ENCODE measurements around the gene RFTN1.

RFTN1 gene

DNA sequence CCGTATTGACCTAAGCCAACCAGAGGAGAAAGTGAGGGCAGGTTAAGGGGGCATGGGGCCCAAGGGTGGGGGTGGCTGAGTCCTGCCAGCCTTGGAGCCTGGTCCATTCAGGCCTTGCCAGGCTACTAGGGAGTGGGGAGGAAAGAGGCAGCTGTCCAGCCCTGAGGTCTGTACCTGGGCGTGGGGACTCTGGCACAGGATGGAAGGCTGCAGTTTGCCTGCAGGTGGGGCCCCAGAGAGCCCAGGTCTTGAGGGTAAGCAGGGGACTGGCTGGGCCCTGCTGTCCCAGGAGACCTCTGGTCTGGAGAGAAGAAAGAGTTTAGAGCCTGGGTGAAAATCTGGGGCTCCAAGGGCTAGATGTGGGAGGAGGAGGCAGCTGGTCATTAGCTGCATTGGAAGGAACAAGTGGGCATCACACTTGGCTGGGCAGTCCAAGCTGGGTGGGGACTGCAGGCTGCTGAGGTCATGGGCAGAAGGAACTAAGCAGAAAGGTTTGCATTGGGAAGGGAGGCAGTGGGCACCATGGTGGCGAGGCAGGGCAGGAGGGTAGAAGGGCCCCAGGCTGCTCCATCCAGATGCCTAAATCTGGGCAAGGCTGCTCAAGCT, 140.1 kb downstream of the RFTN1 start:
- DNase-seq, result no peak

DNA sequence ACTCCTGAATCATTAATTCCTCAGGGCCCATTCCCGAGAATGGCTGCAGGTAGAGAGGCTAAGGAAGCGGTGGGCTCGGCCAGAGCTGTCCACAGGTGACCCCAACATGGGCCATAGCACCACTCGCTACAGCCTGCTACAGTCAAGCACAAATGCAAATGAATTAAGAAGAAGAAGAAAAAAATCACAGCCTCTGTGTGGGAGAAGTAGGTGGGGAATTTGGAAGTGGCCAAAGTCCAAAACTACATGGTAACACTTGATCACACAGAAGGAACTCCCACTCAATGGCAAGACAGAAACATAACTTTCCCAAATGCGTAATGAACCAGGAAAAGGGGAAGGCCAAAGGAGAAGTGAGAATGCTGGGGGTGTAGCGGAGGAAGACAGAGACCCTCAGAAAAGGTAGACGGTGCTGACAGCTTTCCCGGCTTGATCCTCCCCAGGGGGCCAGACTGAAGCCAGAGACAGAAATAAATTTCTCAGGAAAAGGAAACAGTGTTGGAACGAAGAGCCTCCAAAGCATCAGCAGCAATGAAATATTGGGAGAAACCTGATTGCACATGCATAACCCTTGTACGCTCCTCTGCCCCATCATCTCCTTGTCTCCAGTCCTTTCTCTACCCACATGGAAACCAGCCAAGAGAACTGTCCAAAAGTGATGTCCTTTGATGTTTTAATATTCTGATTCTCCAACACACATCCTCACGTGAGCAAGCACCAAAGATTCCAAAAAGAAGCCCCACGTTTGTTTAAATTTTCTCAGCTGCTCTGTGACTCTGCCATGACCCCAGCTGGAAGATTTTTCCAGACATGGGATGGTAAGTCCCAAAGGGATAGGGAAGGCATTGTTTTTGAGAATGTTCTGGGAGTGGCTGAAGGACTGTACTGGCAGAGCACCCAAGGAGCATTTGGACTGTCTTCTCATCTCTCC, 140.9 kb downstream of the RFTN1 start:
- DNase-seq, result no peak

DNA sequence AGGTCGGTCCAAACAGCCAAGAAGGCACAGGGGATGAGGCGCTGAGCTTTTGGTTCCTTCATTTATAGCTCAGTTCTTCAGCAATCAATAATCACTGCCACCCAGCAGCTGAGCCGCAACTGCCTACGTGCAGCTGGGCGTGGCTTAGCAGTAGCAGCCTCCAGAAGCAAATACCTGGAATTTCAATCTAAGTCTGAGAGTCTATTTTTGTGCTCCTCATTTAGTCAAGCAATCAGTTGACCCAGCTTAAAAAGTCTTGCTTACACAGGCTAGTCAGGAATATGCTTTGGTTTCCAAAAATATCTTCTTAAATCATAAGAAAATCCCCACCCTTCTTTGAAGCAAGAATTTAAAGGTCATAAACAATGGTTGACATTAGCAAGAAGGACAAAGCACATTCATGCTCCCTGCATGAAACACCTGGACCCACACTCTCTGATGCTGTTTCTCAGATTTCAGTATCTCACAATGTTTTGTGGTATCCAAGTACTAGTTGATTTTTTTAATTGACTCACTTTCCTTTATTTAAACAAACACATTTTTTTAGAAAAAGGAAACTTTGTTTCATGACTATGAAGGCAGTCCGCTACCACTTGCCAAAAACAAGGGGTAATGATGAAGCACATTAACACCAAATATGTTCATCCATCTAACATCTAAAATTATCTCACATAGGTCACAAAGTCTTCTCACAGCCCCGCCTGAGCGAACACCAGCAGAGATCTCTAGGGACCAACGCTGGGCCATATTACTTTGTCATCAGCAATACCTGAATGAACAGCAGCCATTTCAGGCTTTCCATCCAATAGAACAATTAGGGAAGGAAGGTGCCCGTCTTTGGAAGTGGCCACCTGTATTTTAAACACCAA, 142.4 kb downstream of the RFTN1 start:
- DNase-seq, result no peak

DNA sequence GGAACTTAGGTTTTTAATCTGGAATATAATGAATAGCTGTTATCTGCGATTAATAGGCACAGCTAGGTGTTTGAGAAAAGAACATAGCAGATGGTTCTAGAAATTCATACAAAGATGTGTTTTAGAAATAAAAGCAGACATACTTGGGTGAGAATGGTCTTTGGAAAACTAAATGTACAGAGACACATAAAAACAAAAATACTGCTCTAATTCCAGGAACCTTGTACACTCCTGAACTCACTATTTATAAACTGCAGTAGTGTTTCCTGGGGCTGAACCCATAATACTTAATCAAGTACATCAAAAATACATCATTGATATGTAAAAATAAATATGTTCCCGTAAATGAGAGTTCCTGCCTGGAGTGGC, 143.0 kb downstream of the RFTN1 start:
- no peak for DNase-seq

DNA sequence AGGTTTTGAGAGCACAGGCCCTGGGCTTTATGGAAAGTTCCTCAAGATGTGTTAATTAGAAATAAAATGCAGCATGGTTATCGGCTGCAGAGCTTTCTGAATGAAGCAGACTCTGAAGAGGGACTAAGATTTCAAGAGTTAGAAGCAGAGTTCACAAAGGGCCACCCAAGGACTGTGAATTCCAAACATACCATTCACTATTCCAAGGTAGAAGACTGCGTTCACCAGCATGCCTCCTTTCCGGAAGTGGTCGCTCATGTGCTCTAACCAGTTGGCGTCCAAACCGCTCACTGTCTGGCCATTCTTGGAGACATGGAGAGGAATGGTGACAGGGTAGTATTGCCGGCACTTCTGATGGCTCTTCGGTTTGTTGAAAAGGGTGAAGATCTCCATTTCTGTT, 143.6 kb downstream of the RFTN1 start:
- DNase-seq, result no peak

DNA sequence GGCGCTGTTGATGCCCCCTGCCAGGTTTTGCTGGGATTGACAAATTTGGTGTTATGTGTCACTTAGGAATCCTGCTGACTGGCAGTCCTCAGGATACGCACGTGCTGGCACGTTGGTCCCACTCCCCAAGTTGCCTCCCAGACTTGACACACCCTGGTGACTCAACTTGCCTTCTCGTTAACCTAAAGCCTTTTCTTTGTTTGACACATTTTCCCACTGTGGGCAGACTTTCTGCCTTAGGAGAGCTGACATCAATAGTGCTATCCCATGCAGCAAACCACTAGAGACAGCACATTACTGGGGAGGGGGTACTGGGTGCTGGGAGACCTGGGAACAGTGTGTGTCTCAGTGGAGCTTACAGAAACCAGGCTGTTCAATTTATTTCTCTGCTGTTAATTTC, 144.2 kb downstream of the RFTN1 start:
- DNase-seq, result no peak

DNA sequence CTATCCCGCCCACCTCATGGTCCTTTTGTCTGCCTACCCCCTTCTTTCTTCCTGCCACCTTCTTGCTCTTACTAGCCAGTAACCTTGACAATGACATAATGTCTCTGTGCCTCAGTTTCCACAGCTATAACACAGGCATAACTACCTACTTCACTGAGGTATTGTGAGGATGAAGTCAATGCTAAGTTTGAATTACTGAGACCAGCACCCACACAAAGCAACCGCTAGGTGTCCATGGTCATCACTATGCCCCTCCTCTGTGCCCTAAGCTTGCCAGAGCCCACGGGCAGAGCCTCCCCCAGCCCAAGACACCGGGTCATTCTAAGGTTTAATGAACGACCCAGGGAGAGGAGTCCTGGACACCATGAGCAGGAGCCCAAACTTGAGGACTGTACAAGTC, 146.9 kb downstream of the RFTN1 start:
- DNase-seq, result no peak

DNA sequence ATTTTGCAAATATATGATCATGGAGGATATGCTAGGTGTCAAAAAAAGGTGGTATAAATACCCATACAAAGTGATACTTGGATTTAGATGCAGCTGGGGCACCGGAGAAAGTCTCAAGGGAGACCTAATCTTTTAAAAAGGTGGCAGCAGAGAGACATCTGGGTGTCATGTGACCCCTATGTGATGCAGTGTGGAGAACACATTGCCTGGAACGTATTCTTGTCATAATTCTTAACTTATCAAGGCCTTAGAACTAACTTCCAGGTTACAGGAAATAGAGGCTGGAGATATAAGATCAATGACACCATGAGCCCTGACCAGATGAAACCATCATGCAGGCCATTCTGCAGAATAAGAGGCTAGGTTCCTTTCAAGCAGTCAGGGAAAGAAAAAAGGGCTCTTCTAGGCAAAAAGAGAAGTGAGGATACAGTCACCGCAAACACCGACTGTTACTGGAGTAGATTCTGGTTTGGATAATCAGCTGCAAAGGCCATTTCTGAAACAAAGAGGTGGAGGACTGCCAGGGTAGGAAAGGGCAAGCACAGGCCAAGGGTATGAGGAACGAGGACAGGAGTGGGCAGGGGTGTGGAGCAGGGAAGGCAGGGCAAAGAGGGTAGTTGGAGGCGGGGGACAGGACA, 147.9 kb downstream of the RFTN1 start:
- no peak for DNase-seq

DNA sequence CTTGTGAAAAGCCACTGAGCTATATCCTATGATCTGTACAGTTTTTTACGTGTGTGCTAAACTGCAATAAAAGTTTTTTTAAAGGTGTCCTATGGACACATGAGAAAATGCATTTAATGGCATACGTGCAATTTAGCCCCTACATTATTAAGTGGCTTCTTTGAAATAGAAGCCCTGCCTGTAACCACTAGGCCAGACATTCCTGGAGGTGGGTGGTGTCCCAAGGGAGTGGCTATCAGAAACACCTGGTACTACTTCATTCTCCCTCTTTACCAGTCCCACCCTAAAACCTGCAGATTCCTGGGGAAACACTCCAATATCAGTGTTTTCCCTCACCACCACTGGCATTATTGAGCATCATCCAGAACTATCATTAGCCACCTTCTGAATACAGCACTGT, 148.5 kb downstream of the RFTN1 start:
- DNase-seq, result no peak

DNA sequence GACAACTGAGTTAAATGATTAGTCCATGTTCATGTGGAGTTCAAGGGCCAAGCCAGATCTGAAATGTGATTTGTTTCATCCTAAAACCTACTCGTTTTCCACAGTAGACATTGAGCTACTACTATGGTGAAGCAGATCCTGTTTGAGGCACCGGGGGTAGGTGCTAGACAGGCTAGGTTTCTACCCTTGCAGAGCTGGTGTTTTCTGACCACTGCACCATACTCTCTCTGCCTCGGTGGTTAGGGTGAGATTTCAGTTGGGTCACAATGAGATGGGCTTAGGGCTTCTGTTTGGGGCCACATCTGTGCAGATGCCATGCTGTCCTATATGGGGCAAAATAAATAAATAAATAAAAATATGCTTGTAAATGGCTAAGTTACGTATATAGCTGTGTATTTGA, 149.2 kb downstream of the RFTN1 start:
- no peak for DNase-seq

DNA sequence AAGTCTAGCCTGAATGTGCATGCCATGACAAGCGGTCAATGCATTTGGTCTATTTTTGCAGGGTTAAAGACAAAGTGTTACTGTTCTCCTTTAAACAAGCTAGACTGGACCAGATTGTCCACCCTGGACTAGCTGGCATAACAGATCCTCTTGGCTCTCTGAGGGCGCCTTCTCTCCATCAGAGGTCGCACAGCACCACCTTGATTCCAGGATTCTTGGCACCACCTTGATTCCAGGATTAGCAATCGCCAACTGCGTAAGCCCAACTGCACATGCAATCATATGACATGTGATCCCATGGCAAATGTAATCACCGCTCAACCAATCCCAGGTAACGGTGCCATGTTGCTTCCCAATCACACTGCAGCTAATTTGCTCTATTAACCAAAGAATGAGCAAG, 149.9 kb downstream of the RFTN1 start:
- no peak for DNase-seq

DNA sequence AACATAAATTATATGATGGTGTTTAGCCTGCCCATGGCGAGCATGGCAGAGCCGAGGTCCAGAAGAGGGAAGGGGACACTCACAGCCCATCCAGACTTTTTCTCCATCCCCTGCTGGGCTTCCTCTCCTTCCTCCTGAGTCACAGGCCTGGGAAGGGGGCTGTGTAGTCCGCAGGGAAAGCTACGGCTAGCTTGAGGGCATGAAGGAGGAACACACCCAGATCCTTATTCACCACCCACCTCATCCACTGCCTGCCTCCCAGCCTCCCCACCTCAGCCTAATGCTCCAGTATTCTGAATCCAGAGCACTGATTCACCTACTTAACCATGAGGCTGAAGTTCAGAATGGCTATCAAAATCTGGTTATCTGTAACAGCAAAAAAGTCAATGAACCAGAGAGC, 150.7 kb downstream of the RFTN1 start:
- DNase-seq, result no peak

DNA sequence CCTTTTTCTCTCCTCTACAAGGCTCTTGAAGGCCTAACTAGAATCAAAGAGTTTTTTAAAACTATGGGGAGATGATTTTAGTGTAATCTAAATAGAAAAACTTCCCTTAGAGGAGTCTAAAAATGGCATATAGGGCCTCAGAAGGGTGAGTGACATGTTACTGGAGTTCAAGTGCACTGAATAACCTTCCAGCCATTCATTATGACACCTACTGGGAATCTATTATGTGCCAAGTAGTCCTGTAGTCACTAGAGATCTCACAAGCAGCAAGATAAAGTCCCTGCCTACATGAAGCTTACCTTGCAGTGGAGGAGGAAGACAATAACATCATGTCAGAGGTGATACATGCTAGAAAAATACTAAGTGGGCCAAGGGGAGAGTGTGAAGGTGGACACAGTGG, 152.4 kb downstream of the RFTN1 start:
- no peak for DNase-seq

DNA sequence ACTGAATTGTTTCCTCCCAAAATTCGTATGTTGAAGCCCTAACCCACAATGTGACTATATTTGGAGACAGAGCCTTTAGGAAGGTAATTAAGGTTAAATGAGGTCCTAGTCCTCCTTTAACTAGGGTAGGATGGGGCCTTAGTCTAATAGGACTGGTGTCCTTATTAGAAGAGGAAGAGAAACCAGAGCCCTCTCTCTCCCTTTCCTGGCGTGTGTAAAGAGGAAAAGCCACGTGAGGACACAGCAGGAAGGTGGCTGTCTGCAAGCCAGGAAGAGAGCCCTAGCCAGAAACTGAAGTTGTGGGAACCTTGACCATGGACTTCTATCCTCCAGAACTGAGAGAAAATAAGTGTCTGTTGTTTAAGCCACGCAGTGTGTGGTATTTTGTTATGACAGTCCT, 154.2 kb downstream of the RFTN1 start:
- DNase-seq, result no peak

DNA sequence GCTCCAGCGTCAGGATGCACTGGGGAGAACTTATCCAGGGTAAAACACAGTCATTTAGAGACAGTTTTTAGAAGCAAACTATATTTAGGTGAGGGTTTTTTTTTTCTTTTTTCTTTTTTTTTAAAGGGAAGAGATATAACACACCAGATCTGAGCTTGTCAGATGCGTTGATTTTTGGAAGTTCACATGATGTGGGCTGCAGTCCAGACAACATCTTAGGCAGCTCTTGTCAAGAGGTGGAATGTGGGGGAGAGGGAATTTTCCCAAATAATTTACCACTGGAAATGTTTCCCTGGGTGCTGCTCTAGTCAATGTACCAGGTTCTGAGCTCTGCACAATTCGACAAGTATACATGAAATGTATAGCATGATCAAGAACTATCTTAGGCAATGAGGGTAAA, 155.2 kb downstream of the RFTN1 start:
- no peak for DNase-seq

DNA sequence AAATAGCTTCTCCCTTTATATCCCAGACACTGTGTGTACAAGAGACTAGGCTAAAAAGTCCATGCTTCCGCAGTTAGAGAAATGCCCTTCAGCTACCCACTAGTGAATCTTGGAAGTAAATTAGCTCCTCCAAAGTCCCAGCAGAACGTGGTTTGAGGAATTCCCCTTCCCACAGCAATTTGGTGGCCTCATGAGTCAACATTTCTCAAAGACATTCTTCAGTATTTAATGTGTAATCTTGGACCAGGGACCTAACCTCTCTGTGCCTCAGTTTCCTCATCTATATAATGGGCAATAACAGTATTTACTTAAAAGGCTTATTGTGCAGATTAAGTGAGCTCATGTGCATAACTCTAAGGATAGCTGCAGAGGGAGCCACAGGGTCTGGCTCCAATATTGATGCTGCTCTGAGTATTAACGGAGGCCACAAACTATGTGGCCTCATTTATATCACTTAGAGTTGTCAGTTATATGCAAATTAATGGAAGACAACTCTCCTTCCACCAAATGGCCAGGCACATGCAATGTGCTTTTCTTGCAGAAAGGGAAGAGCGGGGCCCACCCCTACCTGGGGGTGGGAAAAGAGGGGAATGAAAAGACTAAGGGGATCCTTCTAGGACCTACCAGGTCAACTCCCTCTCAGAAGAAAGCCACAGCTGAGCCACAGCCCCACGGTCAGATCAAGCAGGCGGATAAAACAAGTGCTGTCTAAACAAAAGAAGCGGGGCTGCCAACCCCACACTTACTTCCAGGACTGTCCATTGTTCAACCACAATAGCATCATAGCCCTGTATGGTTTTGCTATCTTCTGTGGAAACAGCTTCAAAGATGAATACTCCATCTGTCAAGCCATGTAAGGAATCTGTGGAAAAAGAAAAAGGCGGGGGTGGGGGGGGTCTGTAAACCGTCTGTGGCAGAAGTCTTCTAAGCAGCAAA, 156.0 kb downstream of the RFTN1 start:
- DNase-seq, result no peak

DNA sequence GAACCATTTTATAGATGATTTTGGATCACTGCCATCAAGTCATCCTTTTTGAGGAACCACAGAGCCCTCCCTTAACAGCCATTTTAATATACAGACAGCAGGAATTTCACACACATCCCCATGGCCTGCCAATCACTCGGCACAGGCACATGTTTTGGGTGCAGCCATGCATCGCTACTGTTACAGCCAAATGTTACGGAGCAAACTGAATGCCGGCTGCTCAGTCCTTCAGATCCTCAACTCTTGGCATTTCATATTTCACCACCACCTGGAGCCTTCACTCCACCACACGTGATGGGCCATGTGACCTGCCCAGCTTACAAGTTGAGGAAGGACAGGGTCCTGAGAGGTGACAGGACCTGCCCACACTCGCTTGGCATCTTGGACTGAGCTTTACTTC, 157.7 kb downstream of the RFTN1 start:
- DNase-seq, result no peak

DNA sequence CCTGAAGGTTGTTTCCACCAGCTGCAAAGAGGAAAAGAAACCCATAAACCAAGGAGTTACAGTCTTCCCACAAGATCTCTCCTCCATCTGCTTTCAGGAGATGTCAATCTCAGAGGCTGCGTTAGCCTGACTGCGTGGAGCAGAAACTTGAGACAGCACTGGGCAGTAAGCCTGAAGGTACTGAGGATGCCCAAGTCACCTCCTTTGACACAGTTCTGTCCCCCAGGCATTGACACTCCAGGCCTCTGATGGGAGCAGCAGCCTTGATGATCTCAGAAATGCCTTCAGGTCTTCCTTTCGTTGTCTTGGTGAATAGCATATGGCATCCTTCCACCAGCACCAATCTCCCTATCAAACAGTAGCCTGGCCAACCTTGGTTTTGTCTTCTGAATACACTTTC, 159.2 kb downstream of the RFTN1 start:
- DNase-seq, result no peak

DNA sequence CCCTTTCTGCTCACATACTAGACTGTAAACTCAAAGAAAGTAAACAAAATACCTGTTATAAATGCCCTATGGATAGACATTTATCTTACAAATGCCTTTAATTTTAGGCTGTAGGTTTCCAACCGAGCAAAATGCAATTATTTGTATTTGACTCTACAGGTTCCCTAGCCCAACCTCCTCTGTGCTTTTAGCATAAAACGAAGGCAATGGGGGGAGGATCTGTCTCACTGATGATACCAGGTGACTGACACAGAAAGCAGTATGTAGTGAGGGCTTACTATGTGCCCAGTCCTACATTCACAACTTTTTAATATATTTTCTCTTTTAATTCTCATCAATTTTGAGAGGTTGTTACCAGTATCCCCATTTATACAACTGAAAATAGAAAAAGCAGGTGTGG, 161.1 kb downstream of the RFTN1 start:
- no peak for DNase-seq

DNA sequence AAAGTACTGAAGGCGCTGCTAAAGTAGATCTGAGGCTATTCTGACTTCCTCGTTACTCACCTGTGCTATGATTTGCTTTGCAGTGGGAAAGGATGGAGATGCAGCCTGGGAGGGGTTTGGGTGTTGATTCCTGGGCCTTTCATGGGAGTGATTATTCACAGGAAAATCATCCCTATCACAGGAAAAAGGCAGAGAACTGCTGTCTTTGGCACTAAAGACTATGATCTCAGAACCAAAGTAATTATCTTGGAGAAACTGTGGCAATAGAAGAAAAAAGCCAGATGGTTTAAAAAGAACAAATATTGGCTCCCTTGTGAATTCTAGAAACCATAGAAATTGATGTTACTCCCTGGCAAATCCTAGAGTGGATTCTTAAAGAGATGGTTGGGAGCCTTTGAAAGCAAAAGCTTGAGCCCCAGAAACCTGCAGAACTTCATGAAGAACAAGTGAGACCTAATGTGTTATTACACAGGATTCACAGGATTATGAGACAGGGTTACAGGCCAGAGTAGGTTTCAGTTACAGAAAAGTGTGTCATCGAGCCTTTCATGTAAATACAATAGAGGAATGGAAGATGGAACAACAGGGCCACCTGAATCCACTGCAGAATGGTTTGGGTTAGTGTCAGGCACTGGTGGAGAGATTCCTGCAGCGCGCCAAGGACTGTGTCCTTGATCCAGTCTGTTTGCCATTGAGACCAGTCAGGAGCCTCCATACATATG, 162.7 kb downstream of the RFTN1 start:
- DNase-seq, result no peak

DNA sequence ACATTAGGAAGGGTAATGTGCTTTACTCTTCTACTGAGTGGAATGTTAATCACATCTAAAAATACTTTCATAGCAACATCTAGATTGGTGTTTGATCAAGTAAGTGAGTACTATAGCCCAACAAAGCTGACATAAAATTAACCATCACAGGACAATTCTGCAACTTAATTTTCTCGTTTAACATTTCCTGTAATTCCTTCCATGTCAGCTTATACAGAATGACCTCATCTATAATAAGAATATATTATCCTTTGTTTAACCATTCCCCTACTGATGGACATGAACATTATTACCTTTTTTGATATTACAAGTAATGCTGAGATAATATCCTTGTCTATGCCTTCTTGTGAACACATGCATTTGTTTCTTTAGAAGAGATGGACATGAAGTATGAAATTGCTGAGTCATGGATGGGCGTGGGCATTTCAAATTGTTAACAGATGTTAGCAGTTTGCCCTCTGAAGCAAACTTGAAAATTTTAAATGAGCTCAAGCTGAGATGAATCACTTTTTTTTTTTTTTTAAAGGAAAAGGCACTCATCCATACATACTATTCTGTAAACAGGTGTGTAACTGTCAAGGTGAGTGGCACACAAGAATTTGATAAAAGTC, 163.4 kb downstream of the RFTN1 start:
- DNase-seq, result no peak

All from NCI-H1105 treated with DMSO at 0.1 percent for 48 hours (cell line).